DND-41 (cell line): ENCODE results near the gene SNAP47.

Experiments
- ATAC-seq: fragments of 200-7000 bp; cut with Tn5 transposase; 3 replicates; pipeline ENCODE4 v1.9.1; 2021; ENCODE audit warnings: low read depth; ENCODE audit not compliant: insufficient read depth
- DNase-seq: peaks from one replicate; pipeline ENCODE4 v3.0.0-alpha.2; 2020
- H2AFZ ChIP-seq: 2 replicates; pipeline ENCODE4 v1.6.0; 2012; ENCODE audit warnings: low read depth, low read length
- H3K27ac ChIP-seq: 2 replicates; pipeline ENCODE4 v1.5.1; 2012; ENCODE audit warnings: low read length, inconsistent platforms
- H3K27me3 ChIP-seq: fragments of 200-600 bp; sonication (generic); 2 replicates; pipeline ENCODE4 v1.6.0; 2012; ENCODE audit warnings: low read length, mild to moderate bottlenecking, inconsistent platforms; ENCODE audit not compliant: insufficient read depth, poor library complexity
- H3K36me3 ChIP-seq: 2 replicates; pipeline ENCODE4 v1.5.1; 2012; ENCODE audit warnings: low read length, inconsistent platforms; ENCODE audit not compliant: insufficient read depth
- H3K4me1 ChIP-seq: 2 replicates; pipeline ENCODE4 v1.5.1; 2012; ENCODE audit warnings: mild to moderate bottlenecking, low read length; ENCODE audit not compliant: insufficient read depth
- H3K4me2 ChIP-seq: 2 replicates; pipeline ENCODE4 v1.6.0; 2012; ENCODE audit warnings: mild to moderate bottlenecking, moderate library complexity, low read length, inconsistent platforms; ENCODE audit not compliant: insufficient read depth
- H3K4me3 ChIP-seq, 2 experiments: fragments of 200-600 bp in 1 of 2; shearing (Covaris generic) in 1 of 2; 2 replicates each; pipeline ENCODE4 v1.5.1; 2012 to 2016; ENCODE audit warnings: inconsistent platforms in 2 of 2, low read length in 2 of 2, mild to moderate bottlenecking in 2 of 2, low read depth in 1 of 2, moderate library complexity in 1 of 2
- H3K79me2 ChIP-seq: 2 replicates; pipeline ENCODE4 v1.6.0; 2012; ENCODE audit warnings: low read length, inconsistent platforms; ENCODE audit not compliant: insufficient read depth
- H3K9ac ChIP-seq: 2 replicates; pipeline ENCODE4 v1.6.0; 2012; ENCODE audit warnings: low read depth, mild to moderate bottlenecking, inconsistent platforms, low read length, moderate library complexity
- H3K9me3 ChIP-seq: 2 replicates; pipeline ENCODE4 v1.5.1; 2012; ENCODE audit warnings: low read length, moderate library complexity, mild to moderate bottlenecking, inconsistent platforms; ENCODE audit not compliant: insufficient read depth, severe bottlenecking
- H4K20me1 ChIP-seq: 2 replicates; pipeline ENCODE4 v1.6.0; 2012; ENCODE audit warnings: low read length; ENCODE audit not compliant: insufficient read depth
- CTCF ChIP-seq: IDR thresholded peaks from 2 replicates; pipeline ENCODE4 v1.5.1; 2012; ENCODE audit warnings: borderline replicate concordance, low read length, moderate library complexity, mild to moderate bottlenecking; ENCODE audit not compliant: poor library complexity, severe bottlenecking; ENCODE audit errors: extremely low read depth
- EZH2 ChIP-seq: IDR thresholded peaks from 3 replicates; pipeline ENCODE4 v1.6.1; 2012; ENCODE audit warnings: borderline replicate concordance, low read depth, mild to moderate bottlenecking, moderate library complexity, low read length, inconsistent platforms; ENCODE audit not compliant: severe bottlenecking

The SNAP47 gene

GRCh38 chr1:227791425-227792143 lies 56.3 kb downstream of the SNAP47 start:
- Histone ChIP-seq H3K36me3 (no peaks in the 10 kb centered on the region), H3K4me2 (no peak overlapping the region), H3K27me3 (peaks cover 7% of the 10 kb centered on the region), H3K9ac (no peak overlapping the region), H4K20me1 (peaks cover 3% of the 10 kb centered on the region; the same call in 1 of the 2 replicates), H3K79me2 (no peaks in the 10 kb centered on the region), H3K27ac (no peak overlapping the region), H3K4me3 (no peak overlapping the region), H2AFZ (no peak overlapping the region), H3K4me1 (peaks cover 10% of the 10 kb centered on the region), H3K9me3 (no peaks in the 10 kb centered on the region)
- no peak for TF ChIP-seq CTCF
- TF ChIP-seq EZH2, result no peak
- DNase-seq (no peak), ATAC-seq (no peak)

GRCh38 chr1:227792216-227793078 lies 57.2 kb downstream of the SNAP47 start:
- Histone ChIP-seq H3K4me3 (no peak overlapping the region), H2AFZ (no peak overlapping the region), H3K36me3 (no peaks in the 10 kb centered on the region), H3K27ac (no peak overlapping the region), H4K20me1 (peaks cover 3% of the 10 kb centered on the region; the same call in 1 of the 2 replicates), H3K9ac (no peak overlapping the region), H3K4me2 (no peak overlapping the region), H3K4me1 (peaks cover 5% of the 10 kb centered on the region), H3K9me3 (no peaks in the 10 kb centered on the region), H3K27me3 (peaks cover 4% of the 10 kb centered on the region), H3K79me2 (no peaks in the 10 kb centered on the region)
- no peak for DNase-seq
- peak; percentile 34 for TF ChIP-seq CTCF
- no peak for TF ChIP-seq EZH2
- no peak for ATAC-seq

GRCh38 chr1:227793079-227793947 lies 58.1 kb downstream of the SNAP47 start:
- H3K4me3 ChIP-seq, result no peak overlapping the region
- H2AFZ ChIP-seq, result no peak overlapping the region
- no peak for DNase-seq
- H3K9me3 ChIP-seq, result no peaks in the 10 kb centered on the region
- H3K9ac ChIP-seq, result no peak overlapping the region
- ATAC-seq, result no peak
- H3K36me3 ChIP-seq, result no peaks in the 10 kb centered on the region
- no peaks in the 10 kb centered on the region for H3K27me3 ChIP-seq
- H3K4me2 ChIP-seq, result no peak overlapping the region
- TF ChIP-seq CTCF (no peak), EZH2 (no peak)
- no peaks in the 10 kb centered on the region for H3K79me2 ChIP-seq
- peaks cover 3% of the 10 kb centered on the region; the same call in 1 of the 2 replicates for H4K20me1 ChIP-seq
- H3K27ac ChIP-seq, result no peak overlapping the region
- no peaks in the 10 kb centered on the region for H3K4me1 ChIP-seq
